GM19240 (cell line): ENCODE data around the gene MRE11.
"Not testable (repeated sequence)": the region's sequence is repeated elsewhere in the genome, so short reads cannot be mapped to it uniquely, and the experiment has no call there.

ENCODE experiments used
- DNase-seq: peaks from one replicate; pipeline ENCODE4 v3.0.0; 2011; ENCODE audit warnings: low spot score; ENCODE audit not compliant: insufficient read length

MRE11 gene

GRCh38 chr11:94424011-94424410, 69.6 kb downstream of the MRE11 start:
- DNase-seq = no peak

- DNase-seq = no peak
Measured at GRCh38 chr11:94423507-94423906, 70.1 kb downstream of the MRE11 start.

GRCh38 chr11:94418123-94418765, 75.4 kb downstream of the MRE11 start:
- no peak for DNase-seq

- no peak for DNase-seq
Measured at GRCh38 chr11:94417386-94417987, 76.2 kb downstream of the MRE11 start.

GRCh38 chr11:94405062-94405833, 88.4 kb downstream of the MRE11 start:
- DNase-seq = no peak

GRCh38 chr11:94402355-94402754, 91.3 kb downstream of the MRE11 start:
- no peak for DNase-seq

GRCh38 chr11:94401773-94402265, 91.8 kb downstream of the MRE11 start:
- no peak for DNase-seq

GRCh38 chr11:94400839-94401772, 92.5 kb downstream of the MRE11 start, which contains the start of gene GPR83:
TSS of gene GPR83 (minus strand) at chr11:94401419. CDS start at chr11:94401247, 172 bp downstream.
- DNase-seq = no peak

GRCh38 chr11:94400457-94400838, 93.2 kb downstream of the MRE11 start:
- no peak for DNase-seq

GRCh38 chr11:94400050-94400449, 93.6 kb downstream of the MRE11 start:
- DNase-seq = no peak

- DNase-seq = no peak
Measured at GRCh38 chr11:94398101-94398500, 95.5 kb downstream of the MRE11 start.

- DNase-seq = no peak
Measured at GRCh38 chr11:94396282-94396681, 97.4 kb downstream of the MRE11 start.

GRCh38 chr11:94391937-94392336, 101.7 kb downstream of the MRE11 start:
- DNase-seq = not testable (repeated sequence)

- DNase-seq = no peak
Measured at GRCh38 chr11:94379613-94380012, 114.0 kb downstream of the MRE11 start.

- no peak for DNase-seq
Measured at GRCh38 chr11:94376841-94377240, 116.8 kb downstream of the MRE11 start.

- not testable (repeated sequence) for DNase-seq
Measured at GRCh38 chr11:94370576-94370975, 123.1 kb downstream of the MRE11 start.
